Mucosa of stomach (tissue), 1 donor: ENCODE data around the gene ATP8A2.
"Not testable (repeated sequence)": the region's sequence is repeated elsewhere in the genome, so short reads cannot be mapped to it uniquely, and the experiment has no call there.

Source experiments
- H3K27me3 ChIP-seq: one replicate; pipeline ENCODE4 v1.7.0; 2013; ENCODE audit warnings: mild to moderate bottlenecking, low read length; ENCODE audit not compliant: control insufficient read depth, insufficient read depth
- H3K36me3 ChIP-seq: one replicate; pipeline ENCODE4 v1.7.0; 2013; ENCODE audit warnings: low read length; ENCODE audit not compliant: control insufficient read depth, insufficient read depth
- H3K4me1 ChIP-seq: one replicate; pipeline ENCODE4 v1.7.0; 2013; ENCODE audit warnings: mild to moderate bottlenecking, low read length; ENCODE audit not compliant: control insufficient read depth, insufficient read depth
- H3K4me3 ChIP-seq: one replicate; pipeline ENCODE4 v1.7.0; 2013; ENCODE audit warnings: low read length
- H3K9ac ChIP-seq: one replicate; pipeline ENCODE4 v1.7.0; 2013; ENCODE audit warnings: mild to moderate bottlenecking, low read length, moderate library complexity
- H3K9me3 ChIP-seq: one replicate; pipeline ENCODE4 v1.7.0; 2013; ENCODE audit warnings: mild to moderate bottlenecking, low read length, moderate library complexity; ENCODE audit not compliant: control insufficient read depth
- donor health status: Pancreatic carcinoma.

Gene ATP8A2

DNA sequence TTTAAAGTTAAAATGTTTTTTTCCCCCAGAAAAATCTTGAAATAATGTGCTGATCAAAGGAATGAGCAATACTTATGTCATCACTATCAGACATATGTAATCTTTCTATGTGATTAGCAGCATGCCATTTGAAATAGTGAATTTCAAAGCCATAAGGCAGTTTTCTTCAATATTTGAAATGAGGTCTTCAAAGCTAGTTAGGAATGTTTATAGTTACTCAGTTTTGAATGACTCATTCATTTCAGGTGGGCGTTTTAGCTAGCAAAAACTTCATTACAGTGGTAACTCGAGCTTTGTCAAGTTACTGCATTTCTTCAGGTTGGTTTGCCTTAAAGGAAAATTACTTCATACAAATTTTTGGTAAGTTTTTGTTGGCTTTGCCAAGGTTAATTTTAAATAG, 102.1 kb downstream of the ATP8A2 start:
- Histone ChIP-seq H3K4me3 (no peak overlapping the region), H3K36me3 (no peaks in the 10 kb centered on the region), H3K4me1 (no peaks in the 10 kb centered on the region), H3K9ac (no peak overlapping the region), H3K9me3 (no peaks in the 10 kb centered on the region), H3K27me3 (peaks cover 15% of the 10 kb centered on the region)

DNA sequence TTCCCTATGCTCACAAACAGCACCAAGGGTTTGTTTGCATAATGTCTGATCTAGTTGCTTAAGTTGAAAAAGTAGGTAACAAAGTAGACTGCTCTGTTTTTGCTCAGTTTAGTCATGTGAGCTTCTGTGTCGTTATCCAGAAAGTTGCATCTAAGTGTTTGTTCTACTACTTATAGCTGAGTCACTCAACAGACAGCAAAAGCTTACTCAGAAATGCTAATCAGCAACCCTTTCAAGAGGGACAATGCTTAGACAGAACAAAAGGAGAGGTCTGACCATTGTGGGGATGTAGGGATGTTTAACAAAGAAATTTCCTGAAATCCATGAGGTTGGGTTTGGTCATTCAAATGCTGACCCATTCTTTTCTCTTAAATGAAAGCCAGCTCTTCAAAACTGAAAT, 106.4 kb downstream of the ATP8A2 start:
- Histone ChIP-seq H3K9me3 (no peaks in the 10 kb centered on the region), H3K9ac (no peak overlapping the region), H3K4me1 (no peaks in the 10 kb centered on the region), H3K27me3 (no peaks in the 10 kb centered on the region), H3K36me3 (no peaks in the 10 kb centered on the region), H3K4me3 (no peak overlapping the region)

DNA sequence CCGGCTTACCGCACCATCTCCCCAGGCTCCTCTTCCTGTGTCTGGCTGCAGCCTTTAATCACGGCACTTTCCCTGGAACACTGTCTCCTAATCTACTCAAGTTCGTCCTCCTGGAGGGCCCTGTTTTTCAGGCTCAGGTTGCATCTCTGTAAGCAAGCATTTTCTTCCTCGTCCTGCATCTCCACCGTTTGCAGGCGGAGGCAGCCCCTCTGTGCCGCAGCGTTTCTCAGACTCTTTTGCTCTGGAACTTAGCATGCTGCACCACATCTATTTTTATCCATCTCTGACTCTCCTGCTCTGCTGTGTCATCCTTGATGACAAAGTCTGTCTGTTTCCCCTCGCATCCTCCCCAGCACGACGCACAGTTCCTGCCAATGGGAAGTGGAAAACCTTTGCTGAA, 117.5 kb downstream of the ATP8A2 start:
- Histone ChIP-seq H3K9ac (no peak overlapping the region), H3K4me3 (no peak overlapping the region), H3K36me3 (no peaks in the 10 kb centered on the region), H3K4me1 (no peaks in the 10 kb centered on the region), H3K27me3 (no peaks in the 10 kb centered on the region), H3K9me3 (no peaks in the 10 kb centered on the region)

DNA sequence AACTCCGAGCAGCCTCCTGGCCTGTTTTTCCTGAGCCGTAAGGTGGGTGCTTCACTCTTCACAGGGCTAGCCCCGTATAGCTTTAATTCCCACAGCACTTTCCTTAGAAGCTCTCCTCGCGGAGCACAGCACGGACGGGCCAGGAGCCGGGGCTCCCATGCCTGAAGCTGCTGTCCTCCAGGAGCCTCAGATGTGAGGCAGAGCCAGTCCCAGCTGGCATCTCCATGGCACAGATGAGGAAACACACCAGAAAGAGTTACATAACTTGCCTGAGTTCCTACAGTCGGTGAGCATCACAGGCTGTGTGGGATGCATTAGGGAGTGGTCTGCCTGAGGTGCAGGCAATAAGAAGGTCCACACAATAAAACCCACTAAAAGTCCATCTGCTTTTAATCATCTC, 118.5 kb downstream of the ATP8A2 start:
- no peak overlapping the region for H3K9ac ChIP-seq
- H3K4me1 ChIP-seq, result no peaks in the 10 kb centered on the region
- no peaks in the 10 kb centered on the region for H3K36me3 ChIP-seq
- H3K4me3 ChIP-seq, result no peak overlapping the region
- H3K9me3 ChIP-seq, result no peaks in the 10 kb centered on the region
- H3K27me3 ChIP-seq, result no peaks in the 10 kb centered on the region

DNA sequence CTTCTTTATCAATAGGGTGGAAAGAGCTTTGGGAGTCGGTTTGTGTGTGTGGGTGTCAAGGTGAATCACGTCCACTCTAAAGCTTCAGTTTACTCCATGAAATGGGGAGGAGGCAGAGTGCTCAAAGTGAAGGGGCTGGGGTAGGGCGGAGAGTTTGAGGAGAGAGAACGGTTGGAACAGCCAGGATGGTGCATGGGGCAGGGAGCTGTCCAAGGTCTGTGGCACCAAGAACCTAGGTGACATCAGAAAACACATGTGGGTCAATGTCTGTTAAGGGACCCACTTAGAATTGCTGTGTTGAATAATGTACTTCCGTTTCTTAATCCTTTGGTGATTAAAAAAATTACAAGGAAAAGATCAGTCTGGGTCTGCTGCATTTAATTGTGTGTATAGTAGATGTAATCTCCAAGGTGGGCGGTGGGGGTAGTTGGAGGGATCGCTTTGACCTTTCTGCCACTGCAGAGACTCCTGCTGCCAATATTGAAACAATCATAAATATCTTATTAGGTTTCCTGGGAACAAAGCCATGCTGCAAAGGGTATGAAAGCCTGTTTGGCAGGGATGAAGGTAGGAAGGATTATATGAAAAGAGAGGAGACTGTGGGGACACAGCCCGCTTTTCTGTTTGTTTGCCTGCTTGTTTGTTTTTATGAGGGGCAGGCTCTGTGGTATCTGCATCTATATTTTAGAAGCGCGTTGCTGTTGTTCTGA, 122.3 kb downstream of the ATP8A2 start:
- Histone ChIP-seq H3K9me3 (no peaks in the 10 kb centered on the region), H3K4me1 (no peaks in the 10 kb centered on the region), H3K36me3 (no peaks in the 10 kb centered on the region), H3K9ac (no peak overlapping the region), H3K27me3 (no peaks in the 10 kb centered on the region), H3K4me3 (no peak overlapping the region)

DNA sequence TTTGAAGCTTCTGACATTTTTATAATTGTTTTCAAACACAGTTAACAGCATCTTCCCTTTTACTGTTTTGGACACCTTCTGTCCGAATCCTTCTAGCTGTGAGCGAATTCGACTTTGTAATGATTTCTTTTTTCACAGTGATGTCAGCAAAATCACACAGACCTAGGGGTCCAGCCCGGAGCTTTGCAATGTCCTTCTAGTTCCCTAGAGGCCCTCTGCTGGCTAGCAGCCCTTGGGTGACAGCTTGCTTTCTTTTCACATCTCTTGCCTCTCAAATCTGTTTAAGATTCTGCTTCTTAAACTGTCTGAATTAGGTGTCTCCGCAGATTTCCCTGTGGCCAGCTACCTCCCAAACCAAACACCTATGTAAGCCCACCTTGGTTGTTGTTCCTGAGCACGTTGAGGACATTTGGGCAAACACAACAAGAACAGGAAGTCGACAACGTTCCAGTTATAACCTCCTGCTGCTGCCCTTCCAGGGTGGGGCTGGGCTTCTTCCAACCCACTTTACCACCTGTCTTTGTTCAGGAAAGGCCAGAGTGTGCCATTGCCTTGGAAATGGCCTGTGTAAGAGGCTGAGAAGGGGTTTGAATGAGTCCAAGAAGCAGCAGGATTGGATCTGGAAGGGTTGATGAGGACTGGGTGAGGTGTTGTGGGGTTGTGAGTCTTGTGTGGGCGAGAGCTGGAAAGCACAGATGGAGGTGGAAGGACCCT, 123.1 kb downstream of the ATP8A2 start:
- Histone ChIP-seq H3K9ac (no peak overlapping the region), H3K27me3 (no peaks in the 10 kb centered on the region), H3K4me3 (no peak overlapping the region), H3K4me1 (no peaks in the 10 kb centered on the region), H3K36me3 (no peaks in the 10 kb centered on the region), H3K9me3 (no peaks in the 10 kb centered on the region)

DNA sequence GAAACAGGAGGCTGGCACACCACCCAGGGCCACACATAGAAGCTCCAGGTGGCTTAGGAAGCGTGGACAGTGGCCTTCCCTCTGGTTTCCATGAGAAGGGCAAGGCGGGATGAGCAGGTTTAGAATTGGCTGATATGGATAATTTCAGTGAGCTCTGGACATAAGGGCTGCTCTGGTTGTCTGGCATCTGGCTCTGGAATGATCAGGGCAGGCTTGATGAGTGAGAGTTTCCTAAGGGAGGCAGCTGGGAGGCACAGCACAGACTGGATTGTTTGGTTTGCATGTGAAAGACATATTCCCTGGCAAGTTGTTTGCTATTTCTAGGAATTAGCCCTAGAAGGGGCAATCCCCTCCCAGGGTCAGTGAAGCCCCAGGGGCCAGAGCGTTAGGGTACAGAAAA, 129.5 kb downstream of the ATP8A2 start:
- H3K27me3 ChIP-seq, result no peaks in the 10 kb centered on the region
- no peak overlapping the region for H3K4me3 ChIP-seq
- H3K4me1 ChIP-seq, result no peaks in the 10 kb centered on the region
- H3K36me3 ChIP-seq, result no peaks in the 10 kb centered on the region
- H3K9ac ChIP-seq, result no peak overlapping the region
- no peaks in the 10 kb centered on the region for H3K9me3 ChIP-seq

DNA sequence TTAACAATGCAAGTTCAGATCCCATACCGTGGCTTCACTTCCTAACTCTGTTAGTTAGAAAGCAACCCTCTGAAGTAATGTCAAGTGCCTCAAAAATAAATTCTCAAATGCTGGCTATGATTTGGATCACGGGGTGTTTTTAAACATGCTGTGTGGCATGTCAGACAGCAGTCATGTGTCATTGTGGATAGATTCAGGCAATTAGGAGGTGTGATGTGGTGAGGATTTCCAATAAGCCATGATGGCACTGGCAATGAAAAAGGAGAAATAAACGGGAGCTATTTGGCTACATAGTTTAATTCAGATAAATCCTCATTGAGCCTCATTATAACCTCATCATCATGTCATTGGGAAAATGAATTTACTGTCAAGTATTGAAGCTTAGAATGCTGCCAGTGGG, 130.3 kb downstream of the ATP8A2 start:
- H3K36me3 ChIP-seq, result no peaks in the 10 kb centered on the region
- H3K4me1 ChIP-seq, result no peaks in the 10 kb centered on the region
- no peaks in the 10 kb centered on the region for H3K27me3 ChIP-seq
- H3K4me3 ChIP-seq, result no peak overlapping the region
- no peaks in the 10 kb centered on the region for H3K9me3 ChIP-seq
- no peak overlapping the region for H3K9ac ChIP-seq

DNA sequence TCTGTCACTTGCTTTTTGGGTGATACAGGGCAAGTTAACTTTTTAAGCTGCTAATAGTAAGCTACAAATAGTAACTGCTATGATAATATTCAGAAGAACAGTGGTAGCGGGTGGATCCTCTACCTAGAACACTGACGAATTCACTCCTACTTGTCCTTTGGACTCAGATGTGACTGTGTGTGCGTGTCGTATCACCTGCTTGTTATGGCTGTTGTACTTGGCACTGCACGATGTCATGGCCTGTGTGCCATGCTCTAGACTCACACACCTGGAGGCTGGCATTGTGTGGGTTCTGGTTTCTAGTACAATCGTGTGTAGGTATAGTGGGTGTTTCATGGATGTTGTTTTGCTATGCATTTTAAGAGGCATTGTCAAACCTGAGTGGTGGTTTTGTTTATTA, 130.8 kb downstream of the ATP8A2 start:
- H3K9ac ChIP-seq, result no peak overlapping the region
- no peaks in the 10 kb centered on the region for H3K4me1 ChIP-seq
- no peaks in the 10 kb centered on the region for H3K9me3 ChIP-seq
- H3K36me3 ChIP-seq, result no peaks in the 10 kb centered on the region
- H3K4me3 ChIP-seq, result no peak overlapping the region
- no peaks in the 10 kb centered on the region for H3K27me3 ChIP-seq

DNA sequence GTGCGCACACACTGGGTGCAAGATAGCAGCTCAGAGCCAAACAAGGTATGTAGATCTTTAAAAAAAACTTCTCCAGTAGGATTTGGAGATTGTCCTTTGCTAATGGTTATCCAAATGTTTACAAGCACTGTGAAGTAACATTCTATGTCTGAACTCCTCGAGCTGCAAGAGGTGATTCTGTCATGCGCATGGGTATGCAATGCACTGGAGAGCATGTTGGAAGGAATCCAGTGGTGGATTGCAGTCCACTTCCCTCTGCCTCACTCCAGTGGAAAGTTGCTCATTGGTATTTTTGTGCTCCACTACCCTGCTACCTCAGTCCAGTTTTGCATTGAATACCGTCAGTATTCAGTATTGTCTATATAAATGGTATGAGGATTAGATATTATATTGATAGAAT, 132.1 kb downstream of the ATP8A2 start:
- Histone ChIP-seq H3K9ac (no peak overlapping the region), H3K9me3 (no peaks in the 10 kb centered on the region), H3K4me1 (no peaks in the 10 kb centered on the region), H3K36me3 (no peaks in the 10 kb centered on the region), H3K27me3 (no peaks in the 10 kb centered on the region), H3K4me3 (no peak overlapping the region)

DNA sequence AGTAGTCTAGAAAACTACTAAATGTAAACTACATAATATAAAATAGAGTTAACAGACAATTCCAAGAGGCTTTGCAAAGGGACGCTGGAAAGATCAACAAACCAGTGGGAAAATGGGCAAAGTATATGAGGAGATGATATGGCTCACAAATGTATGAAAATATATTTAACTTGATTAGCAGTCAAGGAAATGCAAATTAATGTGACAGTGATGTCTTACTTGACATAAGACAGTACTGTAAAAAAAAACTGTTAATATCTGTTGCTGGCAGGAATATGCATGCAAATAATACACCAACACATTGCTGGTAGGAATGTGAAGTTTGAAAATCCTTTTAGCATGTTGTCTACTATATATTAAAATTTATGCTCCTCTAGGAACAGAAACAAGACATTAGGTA, 136.1 kb downstream of the ATP8A2 start:
- no peaks in the 10 kb centered on the region for H3K9me3 ChIP-seq
- H3K36me3 ChIP-seq, result no peaks in the 10 kb centered on the region
- H3K4me1 ChIP-seq, result no peaks in the 10 kb centered on the region
- no peak overlapping the region for H3K9ac ChIP-seq
- H3K27me3 ChIP-seq, result no peaks in the 10 kb centered on the region
- H3K4me3 ChIP-seq, result no peak overlapping the region

DNA sequence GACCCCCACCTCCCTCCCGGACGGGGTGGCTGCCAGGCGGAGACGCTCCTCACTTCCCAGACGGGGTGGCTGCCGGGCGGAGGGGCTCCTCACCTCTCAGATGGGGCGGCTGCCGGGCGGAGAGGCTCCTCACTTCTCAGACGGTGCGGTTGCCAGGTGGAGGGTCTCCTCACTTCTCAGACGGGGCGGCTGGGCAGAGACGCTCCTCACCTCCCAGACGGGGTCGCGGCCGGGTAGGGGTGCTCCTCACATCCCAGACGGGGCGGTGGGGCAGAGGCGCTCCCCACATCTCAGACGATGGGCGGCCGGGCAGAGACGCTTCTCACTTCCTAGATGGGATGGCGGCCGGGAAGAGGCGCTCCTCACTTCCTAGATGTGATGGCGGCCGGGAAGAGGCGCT, 141.3 kb downstream of the ATP8A2 start:
- H3K27me3 ChIP-seq, H3K4me3 ChIP-seq, H3K36me3 ChIP-seq, H3K4me1 ChIP-seq, H3K9ac ChIP-seq, H3K9me3 ChIP-seq: not testable (repeated sequence)
